IMR-90 (cell line): ENCODE measurements around the gene DGAT2. TPM values are rescaled to one million over a fixed set of nuclear protein-coding genes. Genes with fewer than 3 reads are reported as not detected.

Experiments
- ATAC-seq: fragments of 200-7000 bp; cut with Tn5 transposase; 2 replicates; pipeline ENCODE4 v1.9.1; 2020; ENCODE audit warnings: low read depth, mild to moderate bottlenecking, moderate library complexity
- BruUV-seq: library from RNA; stranded (reverse); fragments of 400-500 nt; replicated peaks from 2 replicates; lab custom pipeline; 2021; lab: Mats Ljungman, UMichigan
- CTCF ChIA-PET: fragments of 300-600 bp; formaldehyde crosslinking; extraction: SDS; loops from one replicate; lab custom pipeline; 2021; ENCODE audit warnings: antibody characterized with exemption; lab: Yijun Ruan, JAX
- POLR2A ChIA-PET: fragments of 300-600 bp; sonication (Branson Sonifier 250); formaldehyde crosslinking; loops from one replicate; lab custom pipeline; 2022; ENCODE audit warnings: antibody characterized with exemption; ENCODE audit not compliant: unreplicated experiment; lab: Charles Lee
- DNase-seq: peaks from one replicate; pipeline ENCODE4 v3.0.0; 2013
- H2AFZ ChIP-seq: replicated peaks from 2 replicates; pipeline ENCODE3; 2013; ENCODE audit warnings: low read length, mild to moderate bottlenecking; ENCODE audit not compliant: poor library complexity
- H2AK5ac ChIP-seq: 2 replicates; pipeline ENCODE4 v1.6.1; 2013; ENCODE audit warnings: low read depth, low read length, inconsistent platforms
- H2AK9ac ChIP-seq: replicated peaks from 2 replicates; pipeline ENCODE3; 2013; ENCODE audit warnings: mild to moderate bottlenecking, low read depth, low read length, moderate library complexity; ENCODE audit not compliant: poor library complexity
- H2BK120ac ChIP-seq: 2 replicates; pipeline ENCODE4 v1.6.1; 2013; ENCODE audit warnings: low read depth, low read length, inconsistent platforms
- H2BK15ac ChIP-seq: 3 replicates; pipeline ENCODE4 v1.6.1; 2013; ENCODE audit warnings: low read depth, low read length, inconsistent platforms
- H2BK20ac ChIP-seq: 2 replicates; pipeline ENCODE4 v1.6.1; 2013; ENCODE audit warnings: low read depth, mild to moderate bottlenecking, inconsistent platforms, low read length, moderate library complexity
- H2BK5ac ChIP-seq: 2 replicates; pipeline ENCODE4 v1.6.1; 2013; ENCODE audit warnings: mild to moderate bottlenecking, low read depth, low read length, inconsistent platforms; ENCODE audit not compliant: poor library complexity, severe bottlenecking
- H3K14ac ChIP-seq: replicated peaks from 2 replicates; pipeline ENCODE4 v1.6.1; 2013; ENCODE audit warnings: low read depth, low read length, inconsistent platforms
- H3K18ac ChIP-seq: 2 replicates; pipeline ENCODE4 v1.6.1; 2013; ENCODE audit warnings: low read depth, low read length, control low read depth
- H3K23ac ChIP-seq: 2 replicates; pipeline ENCODE4 v1.6.1; 2013; ENCODE audit warnings: low read depth, low read length, inconsistent platforms
- H3K27ac ChIP-seq: 2 replicates; pipeline ENCODE4 v1.5.1; 2013; ENCODE audit warnings: mild to moderate bottlenecking, control low read depth, low read length; ENCODE audit not compliant: insufficient read depth
- H3K27me3 ChIP-seq: 2 replicates; pipeline ENCODE4 v1.6.1; 2013; ENCODE audit warnings: low read length; ENCODE audit not compliant: control insufficient read depth, insufficient read depth
- H3K36me3 ChIP-seq: 2 replicates; pipeline ENCODE4 v1.6.1; 2013; ENCODE audit warnings: low read length, mixed read lengths; ENCODE audit not compliant: control insufficient read depth, insufficient read depth
- H3K4ac ChIP-seq: 2 replicates; pipeline ENCODE4 v1.6.1; 2013; ENCODE audit warnings: low read depth, low read length, inconsistent platforms
- H3K4me1 ChIP-seq: 2 replicates; pipeline ENCODE4 v1.6.1; 2013; ENCODE audit warnings: low read length, mixed read lengths; ENCODE audit not compliant: control insufficient read depth, insufficient read depth
- H3K4me2 ChIP-seq: 2 replicates; pipeline ENCODE4 v1.6.1; 2013; ENCODE audit warnings: low read depth, mild to moderate bottlenecking, control low read depth, low read length, moderate library complexity
- H3K4me3 ChIP-seq: 2 replicates; pipeline ENCODE4 v1.5.1; 2013; ENCODE audit warnings: low read depth, mild to moderate bottlenecking, control low read depth, low read length, moderate library complexity; ENCODE audit not compliant: insufficient read depth
- H3K56ac ChIP-seq: 2 replicates; pipeline ENCODE4 v1.6.1; 2013; ENCODE audit warnings: low read length, inconsistent platforms; ENCODE audit not compliant: insufficient read depth; ENCODE audit errors: extremely low read depth
- H3K79me1 ChIP-seq, 2 experiments: 2 replicates each; pipeline ENCODE4 v1.6.1; 2013; ENCODE audit warnings: low read length in 2 of 2, inconsistent platforms in 1 of 2, low read depth in 1 of 2
- H3K9ac ChIP-seq: 2 replicates; pipeline ENCODE4 v1.6.1; 2013; ENCODE audit warnings: low read depth, low read length, control low read depth
- H3K9me1 ChIP-seq: 2 replicates; pipeline ENCODE4 v1.6.1; 2013; ENCODE audit warnings: low read length, inconsistent platforms; ENCODE audit not compliant: insufficient read depth
- H3K9me3 ChIP-seq: 2 replicates; pipeline ENCODE4 v1.6.1; 2013; ENCODE audit warnings: low read length; ENCODE audit not compliant: control insufficient read depth, insufficient read depth
- H4K20me1 ChIP-seq: 2 replicates; pipeline ENCODE4 v1.6.1; 2013; ENCODE audit warnings: low read length, inconsistent platforms; ENCODE audit not compliant: insufficient read depth
- H4K5ac ChIP-seq: 2 replicates; pipeline ENCODE4 v1.6.1; 2013; ENCODE audit warnings: mild to moderate bottlenecking, low read depth, low read length, control low read depth
- H4K8ac ChIP-seq, 2 experiments: 2 replicates each; pipeline ENCODE4 v1.6.1; 2013; ENCODE audit warnings: low read depth in 2 of 2, low read length in 2 of 2, control low read depth in 1 of 2, inconsistent platforms in 1 of 2
- H4K91ac ChIP-seq: 2 replicates; pipeline ENCODE4 v1.6.1; 2013; ENCODE audit warnings: low read depth, low read length, inconsistent platforms; ENCODE audit not compliant: insufficient read depth
- CEBPB ChIP-seq: IDR thresholded peaks from 2 replicates; pipeline ENCODE4 v1.6.1; 2012; ENCODE audit warnings: low read depth, low read length, improper control_type of control experiment
- NFE2L2 ChIP-seq: fragments of 150-350 bp; IDR thresholded peaks from 2 replicates; pipeline ENCODE4 v1.6.1; 2016; ENCODE audit warnings: low read depth, mild to moderate bottlenecking, low read length
- RFX5 ChIP-seq: IDR thresholded peaks from 2 replicates; pipeline ENCODE4 v1.8.0; 2012; ENCODE audit warnings: low read depth, mild to moderate bottlenecking, low read length, moderate library complexity
- WGBS, 2 experiments: methylation state at CpG; one replicate each; pipeline versions ENCODE4 v1.1.5 to v1.1.7; 2013; ENCODE audit warnings: missing lambda C conversion rate in 2 of 2; ENCODE audit not compliant: insufficient read length in 1 of 2; ENCODE audit errors: extremely low coverage in 2 of 2; 5-methylcytosine and 5-hydroxymethylcytosine counted together
- dilution Hi-C: fragments of 300-500 bp; cut with HindIII; formaldehyde crosslinking; loops from one replicate; pipeline ENCODE4 v1.14.3; 2018; ENCODE audit warnings: low sequenced_read_pairs; ENCODE audit not compliant: unreplicated experiment
- in situ Hi-C: fragments of 300-500 bp; cut with MboI; formaldehyde crosslinking; loops from 3 replicates; pipeline ENCODE4 v1.14.3; 2019; ENCODE audit warnings: low sequenced_read_pairs, inconsistent platforms, mixed read lengths
- intact Hi-C: fragments of 100-400 bp; cut with micrococcal nuclease; formaldehyde crosslinking; loops from 2 replicates; pipeline ENCODE4 v1.10.0; 2022
- polyA plus RNA-seq, 3 experiments: library from polyadenylated mRNA; depleted of rRNA; stranded (reverse); fragments of >200 nt; gene quantifications; 2 replicates each; pipeline ENCODE4 v1.2.3, GENCODE V29; 2012; ENCODE audit warnings: low replicate concordance in 1 of 3
- total RNA-seq: library from RNA; depleted of rRNA; stranded (reverse); fragments of >200 nt; gene quantifications from 2 replicates; pipeline ENCODE4 v1.2.3, GENCODE V29; 2012
- TF ChIP-seq, protein P1 (sequence below): fragments of 150-350 bp; IDR thresholded peaks from 2 replicates; pipeline ENCODE4 v1.6.1; 2017; ENCODE audit warnings: mild to moderate bottlenecking, antibody characterized with exemption, low read length, low read depth

DGAT2 gene
- total and polyA plus RNA-seq, 2 of the 4 experiments (the other 2 are of a cell fraction): 2.3 to 2.4 TPM

DNA sequence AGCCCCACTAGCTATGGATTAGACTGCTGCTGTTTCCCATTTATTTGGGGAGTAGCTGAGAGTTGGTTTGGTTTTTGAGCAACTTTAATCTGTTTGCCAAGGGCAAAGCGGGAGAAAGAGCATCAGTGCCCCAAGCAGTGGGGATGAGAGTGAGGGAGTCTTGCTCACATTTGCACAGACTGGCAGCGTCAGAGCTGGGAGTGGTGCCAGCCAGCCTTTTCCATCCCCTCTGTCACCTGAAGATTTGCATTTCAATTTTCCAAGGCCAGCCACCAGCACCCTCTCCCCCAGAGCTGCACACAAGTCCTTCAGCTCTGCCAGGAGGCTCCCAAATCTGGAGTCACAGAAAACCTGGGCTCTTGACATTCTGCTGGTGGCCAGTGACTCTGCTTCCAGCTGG is 25.4 kb downstream of the DGAT2 start:
- no peak overlapping the region for H2BK20ac ChIP-seq
- POLR2A ChIA-PET: no interaction called here
- no peak for DNase-seq
- CTCF ChIA-PET: interaction anchor here (1.3 kb wide), 1 partner anchor 10 kb away, joined by 3 read pairs; no protein-coding TSS in a partner anchor
- WGBS, 2 experiments: 40% methylated on average over 1 of the region's 2 CpGs; no CpG with 5 or more reads in 1 of the 2 experiments
- H3K9ac ChIP-seq: no peak overlapping the region
- peaks cover 26% of the 10 kb centered on the region for H3K27me3 ChIP-seq
- BruUV-seq: no TSS peak
- no peak overlapping the region for H2AK9ac ChIP-seq
- no peak overlapping the region for H3K14ac ChIP-seq
- H3K56ac ChIP-seq: no peak overlapping the region
- H3K4me1 ChIP-seq: peaks cover 2% of the 10 kb centered on the region
- H2BK5ac ChIP-seq: no peak overlapping the region
- intact Hi-C loops: no loop called here
- H3K36me3 ChIP-seq: no peaks in the 10 kb centered on the region
- H4K91ac ChIP-seq: no peak overlapping the region
- dilution Hi-C loops: no loop called here
- no peak overlapping the region for H3K23ac ChIP-seq
- H3K9me3 ChIP-seq: no peaks in the 10 kb centered on the region
- no peak overlapping the region for H4K8ac ChIP-seq
- TF ChIP-seq RFX5 (no peak), CEBPB (no peak), NFE2L2 (no peak)
- TF ChIP-seq, protein P1, sequence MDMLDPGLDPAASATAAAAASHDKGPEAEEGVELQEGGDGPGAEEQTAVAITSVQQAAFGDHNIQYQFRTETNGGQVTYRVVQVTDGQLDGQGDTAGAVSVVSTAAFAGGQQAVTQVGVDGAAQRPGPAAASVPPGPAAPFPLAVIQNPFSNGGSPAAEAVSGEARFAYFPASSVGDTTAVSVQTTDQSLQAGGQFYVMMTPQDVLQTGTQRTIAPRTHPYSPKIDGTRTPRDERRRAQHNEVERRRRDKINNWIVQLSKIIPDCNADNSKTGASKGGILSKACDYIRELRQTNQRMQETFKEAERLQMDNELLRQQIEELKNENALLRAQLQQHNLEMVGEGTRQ: no peak
- H3K18ac ChIP-seq: no peak overlapping the region
- no peak overlapping the region for H3K4me3 ChIP-seq
- in situ Hi-C loops: no loop called here
- no peak overlapping the region for H2BK15ac ChIP-seq
- H3K4me2 ChIP-seq: no peak overlapping the region
- H2BK120ac ChIP-seq: no peak overlapping the region
- peaks cover 3% of the 10 kb centered on the region; the same call in 1 of the 2 replicates for H3K9me1 ChIP-seq
- H2AFZ ChIP-seq: no peak overlapping the region
- H3K79me1 ChIP-seq: no peaks in the 10 kb centered on the region
- H2AK5ac ChIP-seq: no peak overlapping the region
- no peak overlapping the region for H4K5ac ChIP-seq
- no peak overlapping the region for H3K4ac ChIP-seq
- H3K27ac ChIP-seq: no peak overlapping the region
- H4K20me1 ChIP-seq: no peaks in the 10 kb centered on the region
- ATAC-seq: no peak
